ENCODE results near the gene PRKCB. TPM values are rescaled to one million over a fixed set of nuclear protein-coding genes. Genes with fewer than 3 reads are reported as not detected.

PRKCB gene
- total and polyA plus RNA-seq, 8 donors = 13.5 to 74.3 (median 57.0) TPM

GRCh38 chr16:24111724-24112302, 276.0 kb downstream of the PRKCB start:
- Histone ChIP-seq H3K27me3 (no peaks in the 10 kb centered on the region), H3K4me3 (no peak overlapping the region), H3K9me3 (no peaks in the 10 kb centered on the region), H3K27ac (no peak overlapping the region), H3K4me1 (no peaks in the 10 kb centered on the region), H3K36me3 (peaks cover 0 to 7% of the 10 kb centered on the region in 2 donors)
- no peak for ATAC-seq
- intact Hi-C loops (cut with DNase I) = no loop called here
- TF ChIP-seq, protein P1, sequence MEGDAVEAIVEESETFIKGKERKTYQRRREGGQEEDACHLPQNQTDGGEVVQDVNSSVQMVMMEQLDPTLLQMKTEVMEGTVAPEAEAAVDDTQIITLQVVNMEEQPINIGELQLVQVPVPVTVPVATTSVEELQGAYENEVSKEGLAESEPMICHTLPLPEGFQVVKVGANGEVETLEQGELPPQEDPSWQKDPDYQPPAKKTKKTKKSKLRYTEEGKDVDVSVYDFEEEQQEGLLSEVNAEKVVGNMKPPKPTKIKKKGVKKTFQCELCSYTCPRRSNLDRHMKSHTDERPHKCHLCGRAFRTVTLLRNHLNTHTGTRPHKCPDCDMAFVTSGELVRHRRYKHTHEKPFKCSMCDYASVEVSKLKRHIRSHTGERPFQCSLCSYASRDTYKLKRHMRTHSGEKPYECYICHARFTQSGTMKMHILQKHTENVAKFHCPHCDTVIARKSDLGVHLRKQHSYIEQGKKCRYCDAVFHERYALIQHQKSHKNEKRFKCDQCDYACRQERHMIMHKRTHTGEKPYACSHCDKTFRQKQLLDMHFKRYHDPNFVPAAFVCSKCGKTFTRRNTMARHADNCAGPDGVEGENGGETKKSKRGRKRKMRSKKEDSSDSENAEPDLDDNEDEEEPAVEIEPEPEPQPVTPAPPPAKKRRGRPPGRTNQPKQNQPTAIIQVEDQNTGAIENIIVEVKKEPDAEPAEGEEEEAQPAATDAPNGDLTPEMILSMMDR (IDR thresholded peaks at IDR 0.05) = no peak
- DNase-seq = no peak

DNA sequence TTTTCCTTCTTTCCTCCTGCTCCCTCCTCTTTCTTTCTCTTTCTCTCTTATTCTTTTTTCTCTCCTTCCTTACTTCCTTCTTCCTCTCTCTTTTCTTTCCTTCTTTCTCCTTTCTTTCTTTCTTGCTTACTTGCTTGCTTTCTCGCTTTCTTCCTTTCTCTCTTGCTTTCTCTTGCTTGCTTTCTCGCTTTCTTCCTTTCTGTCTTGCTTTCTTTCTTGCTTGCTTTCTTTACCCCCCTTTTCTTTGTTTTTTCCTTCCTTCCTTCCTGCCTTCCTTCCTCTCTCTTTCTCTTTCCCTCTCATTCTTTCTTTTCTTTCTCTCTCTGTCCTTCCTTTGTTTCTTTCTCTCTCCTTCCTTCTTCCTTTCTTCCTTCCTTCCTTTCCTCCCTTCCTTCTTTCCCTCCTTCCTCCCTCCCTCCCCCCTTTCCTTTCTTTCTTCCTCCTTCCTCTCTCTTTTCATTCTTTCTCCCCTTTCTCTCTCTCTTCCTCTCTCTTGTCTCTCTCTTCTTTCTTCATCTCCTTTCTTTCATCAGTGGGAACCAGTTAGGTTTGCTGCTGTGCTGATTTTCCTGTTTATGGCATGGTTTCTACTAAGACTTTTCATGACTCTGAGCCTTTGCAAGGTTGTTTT, 277.4 kb downstream of the PRKCB start:
- Histone ChIP-seq H3K36me3 (peaks cover 0 to 7% of the 10 kb centered on the region in 2 donors), H3K27ac (no peak overlapping the region), H3K9me3 (no peaks in the 10 kb centered on the region), H3K4me3 (no peak overlapping the region), H3K4me1 (no peaks in the 10 kb centered on the region), H3K27me3 (no peaks in the 10 kb centered on the region)
- intact Hi-C loops (cut with DNase I) = no loop called here
- DNase-seq (no peak), ATAC-seq (no peak)
- TF ChIP-seq, protein P1 (IDR thresholded peaks at IDR 0.05) = no peak

DNA sequence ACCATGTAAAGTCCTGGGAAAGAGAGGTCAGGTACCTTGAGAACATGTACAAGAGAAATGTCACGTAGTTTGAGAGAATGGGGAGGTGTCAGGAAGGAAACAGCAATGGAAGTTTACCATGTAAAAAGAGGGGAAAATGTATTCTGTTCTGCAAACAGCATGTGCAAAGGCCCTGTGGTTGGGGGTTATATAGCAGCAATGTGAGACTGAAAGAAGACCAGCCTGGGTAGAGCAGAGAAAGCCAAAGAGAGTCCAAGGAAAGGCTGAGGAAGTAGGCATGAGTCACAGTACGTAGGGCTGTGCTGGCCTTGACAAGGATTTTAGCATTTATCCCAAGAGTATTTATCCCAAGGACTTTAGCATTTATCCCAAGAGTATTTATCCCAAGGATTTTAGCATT, 279.1 kb downstream of the PRKCB start:
- H3K9me3 ChIP-seq = no peaks in the 10 kb centered on the region
- H3K4me3 ChIP-seq = no peak overlapping the region
- H3K27me3 ChIP-seq = no peaks in the 10 kb centered on the region
- no peak for ATAC-seq
- DNase-seq = no peak
- intact Hi-C loops (cut with DNase I) = no loop called here
- no peaks in the 10 kb centered on the region for H3K4me1 ChIP-seq
- TF ChIP-seq, protein P1 (IDR thresholded peaks at IDR 0.05) = no peak
- no peak overlapping the region for H3K27ac ChIP-seq
- peaks cover 0 to 7% of the 10 kb centered on the region in 2 donors for H3K36me3 ChIP-seq

DNA sequence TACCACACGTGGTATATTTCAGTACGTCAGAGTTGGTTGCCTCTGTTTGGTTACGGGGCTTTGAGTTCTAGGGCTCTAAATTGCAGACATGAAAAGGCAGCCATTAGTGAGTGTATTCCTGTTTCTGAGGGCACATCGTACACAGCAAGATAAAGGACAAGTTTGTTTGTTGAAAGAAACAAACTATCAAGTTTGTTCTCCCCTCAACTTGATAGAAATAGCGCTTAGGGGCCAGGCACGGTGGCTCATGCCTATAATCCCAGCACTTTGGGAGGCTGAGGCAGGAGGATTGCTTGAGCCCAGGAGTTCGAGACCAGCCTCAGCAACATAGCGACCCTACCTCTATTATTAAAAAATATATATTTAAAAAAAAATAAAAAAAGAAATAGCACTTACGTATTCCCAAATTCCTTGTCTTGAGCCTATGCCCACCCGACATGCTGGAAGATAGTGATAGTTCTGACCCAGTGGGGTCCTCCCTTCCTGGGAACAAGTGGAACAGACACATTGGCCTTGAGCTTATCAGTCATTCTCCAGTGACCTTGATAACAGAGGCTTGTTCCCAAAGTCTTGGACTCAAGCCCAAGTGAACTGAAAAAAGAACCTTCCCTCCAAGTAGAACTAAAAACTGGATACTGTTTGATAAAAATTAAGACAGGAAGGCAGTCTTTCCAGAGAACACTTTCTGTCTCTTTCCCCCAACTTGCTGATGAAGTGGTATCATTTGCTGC, 280.4 kb downstream of the PRKCB start:
- ATAC-seq = no peak
- H3K4me3 ChIP-seq = no peak overlapping the region
- no peak overlapping the region for H3K27ac ChIP-seq
- no peaks in the 10 kb centered on the region for H3K27me3 ChIP-seq
- DNase-seq = no peak
- H3K36me3 ChIP-seq = peaks cover 0 to 7% of the 10 kb centered on the region in 2 donors
- TF ChIP-seq, protein P1 (IDR thresholded peaks at IDR 0.05) = no peak
- H3K9me3 ChIP-seq = no peaks in the 10 kb centered on the region
- intact Hi-C loops (cut with DNase I) = no loop called here
- H3K4me1 ChIP-seq = no peaks in the 10 kb centered on the region

GRCh38 chr16:24116989-24117388, 281.2 kb downstream of the PRKCB start:
- H3K36me3 ChIP-seq = peaks cover 0 to 7% of the 10 kb centered on the region in 2 donors
- TF ChIP-seq, protein P1 (IDR thresholded peaks at IDR 0.05) = no peak
- no peaks in the 10 kb centered on the region for H3K9me3 ChIP-seq
- DNase-seq (no peak), ATAC-seq (no peak)
- H3K4me1 ChIP-seq = no peaks in the 10 kb centered on the region
- H3K4me3 ChIP-seq = no peak overlapping the region
- intact Hi-C loops (cut with DNase I) = no loop called here
- no peaks in the 10 kb centered on the region for H3K27me3 ChIP-seq
- no peak overlapping the region for H3K27ac ChIP-seq
